NAMALWA (cell line): ENCODE measurements around the gene PLCB1.
"Not testable (repeated sequence)": the region's sequence is repeated elsewhere in the genome, so short reads cannot be mapped to it uniquely, and the experiment has no call there.

Experiments used
- DNase-seq: peaks from one replicate; pipeline ENCODE4 v3.0.0-alpha.2; 2015; ENCODE audit warnings: low spot score

Gene PLCB1

GRCh38 chr20:8602389-8603116 is 470.5 kb downstream of the PLCB1 start:
- DNase-seq: peak; percentile 16

GRCh38 chr20:8608470-8608869 is 476.4 kb downstream of the PLCB1 start:
- DNase-seq: no peak

- DNase-seq: no peak
These were observed 484.7 kb downstream of the PLCB1 start for GRCh38 chr20:8616792-8617191.

GRCh38 chr20:8621001-8621400 is 488.9 kb downstream of the PLCB1 start:
- DNase-seq: no peak

GRCh38 chr20:8624046-8624445 is 492.0 kb downstream of the PLCB1 start:
- no peak for DNase-seq

- DNase-seq: no peak
These were observed 492.6 kb downstream of the PLCB1 start for GRCh38 chr20:8624616-8625015.

GRCh38 chr20:8627340-8628004 is 495.4 kb downstream of the PLCB1 start:
- DNase-seq: no peak

GRCh38 chr20:8631271-8631670 is 499.2 kb downstream of the PLCB1 start:
- DNase-seq: no peak

GRCh38 chr20:8633366-8633765 is 501.3 kb downstream of the PLCB1 start:
- no peak for DNase-seq

- DNase-seq: no peak
These were observed 503.0 kb downstream of the PLCB1 start for GRCh38 chr20:8635048-8635572.

- DNase-seq: no peak
These were observed 503.8 kb downstream of the PLCB1 start for GRCh38 chr20:8635837-8636236.

GRCh38 chr20:8639112-8639778 is 507.2 kb downstream of the PLCB1 start:
- DNase-seq: no peak

- DNase-seq: no peak
These were observed 508.4 kb downstream of the PLCB1 start for GRCh38 chr20:8640461-8640860.

- DNase-seq: no peak
These were observed 510.2 kb downstream of the PLCB1 start for GRCh38 chr20:8642247-8642646.

GRCh38 chr20:8644468-8644867 is 512.4 kb downstream of the PLCB1 start:
- DNase-seq: not testable (repeated sequence)

- DNase-seq: no peak
These were observed 513.3 kb downstream of the PLCB1 start for GRCh38 chr20:8645326-8645725.

GRCh38 chr20:8646033-8646441 is 514.0 kb downstream of the PLCB1 start:
- no peak for DNase-seq

- no peak for DNase-seq
These were observed 514.6 kb downstream of the PLCB1 start for GRCh38 chr20:8646716-8647115.

- no peak for DNase-seq
These were observed 515.9 kb downstream of the PLCB1 start for GRCh38 chr20:8647961-8648441.

- no peak for DNase-seq
These were observed 516.4 kb downstream of the PLCB1 start for GRCh38 chr20:8648466-8648865.

- DNase-seq: no peak
These were observed 520.3 kb downstream of the PLCB1 start for GRCh38 chr20:8652396-8652795.

GRCh38 chr20:8654486-8654885 is 522.4 kb downstream of the PLCB1 start:
- DNase-seq: no peak

GRCh38 chr20:8656335-8656734 is 524.3 kb downstream of the PLCB1 start:
- DNase-seq: no peak
